LNCAP (cell line): Measurements from ENCODE around the gene HRAS.

ENCODE experiments used
- CTCF ChIP-seq: fragments of 450-650 bp; IDR thresholded peaks from 2 replicates; pipeline ENCODE4 v1.5.1; 2017; ENCODE audit warnings: mild to moderate bottlenecking

The HRAS gene

DNA sequence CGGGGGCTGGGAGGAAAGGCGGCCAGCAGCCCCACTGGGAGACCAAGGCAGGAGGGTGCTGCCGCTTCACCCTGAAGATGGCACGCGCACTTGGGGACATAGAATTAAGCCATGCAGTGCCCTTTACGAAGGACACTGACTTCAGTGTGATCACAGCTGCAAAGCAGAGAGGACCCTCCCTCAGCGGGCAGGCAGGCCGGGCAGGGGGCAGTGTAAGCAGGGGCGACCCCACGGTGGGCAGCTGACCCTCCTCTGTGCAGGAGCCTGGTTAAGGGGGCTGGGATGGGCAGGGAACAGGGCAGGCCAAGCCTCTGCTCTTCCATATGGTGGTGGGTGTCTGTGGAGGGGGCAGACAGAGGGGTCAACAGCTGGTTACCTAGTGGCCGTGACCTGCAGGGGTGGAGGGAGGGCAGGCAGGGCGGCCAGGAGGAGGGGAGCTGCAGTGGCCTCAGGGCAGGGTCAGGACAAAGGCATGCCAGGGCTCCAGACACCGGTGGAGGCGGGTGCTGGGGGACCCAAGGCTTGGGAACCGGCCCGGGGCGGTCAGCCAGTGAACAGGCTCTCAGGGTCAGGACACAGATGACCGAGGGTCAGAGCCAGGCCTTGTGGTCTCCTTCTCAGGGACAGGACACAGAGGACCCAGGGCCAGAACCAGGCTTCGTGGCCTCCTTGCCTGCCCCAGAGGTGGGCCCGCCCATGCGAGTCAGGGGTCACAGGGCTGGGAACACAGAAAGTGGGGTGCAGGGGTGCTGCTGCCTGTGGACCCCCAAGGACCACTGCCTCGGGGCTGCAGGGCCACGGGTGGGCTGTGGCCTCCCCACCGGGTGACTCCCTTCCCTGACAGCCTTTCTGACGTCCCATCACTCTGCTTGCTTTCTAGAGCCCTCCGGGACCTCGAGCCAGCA lies 18.0 kb upstream of the HRAS start:
- TF ChIP-seq CTCF: no peak

DNA sequence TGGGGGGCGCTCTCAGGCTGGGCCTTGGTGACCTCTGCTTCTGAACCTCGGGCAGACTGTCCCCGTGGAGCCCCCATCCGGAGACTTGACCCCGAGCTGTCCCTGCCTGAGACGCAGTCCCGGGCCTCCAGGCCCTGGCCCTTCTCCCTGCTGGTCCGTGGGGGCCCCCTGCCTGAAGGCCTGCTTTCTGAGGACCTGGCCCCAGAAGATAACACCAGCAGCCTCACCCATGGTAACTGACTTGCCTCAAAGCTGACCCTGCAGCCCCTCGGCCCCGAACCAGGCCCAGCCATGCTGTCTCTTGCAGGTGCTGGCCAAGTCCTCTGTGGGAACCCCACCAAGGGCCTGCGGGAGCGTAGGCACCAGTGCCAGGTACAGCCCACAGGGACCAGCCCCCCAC lies 16.2 kb upstream of the HRAS start:
- no peak for TF ChIP-seq CTCF

- no peak for TF ChIP-seq CTCF
These were observed 15.8 kb upstream of the HRAS start for GRCh38 chr11:551131-551530.

DNA sequence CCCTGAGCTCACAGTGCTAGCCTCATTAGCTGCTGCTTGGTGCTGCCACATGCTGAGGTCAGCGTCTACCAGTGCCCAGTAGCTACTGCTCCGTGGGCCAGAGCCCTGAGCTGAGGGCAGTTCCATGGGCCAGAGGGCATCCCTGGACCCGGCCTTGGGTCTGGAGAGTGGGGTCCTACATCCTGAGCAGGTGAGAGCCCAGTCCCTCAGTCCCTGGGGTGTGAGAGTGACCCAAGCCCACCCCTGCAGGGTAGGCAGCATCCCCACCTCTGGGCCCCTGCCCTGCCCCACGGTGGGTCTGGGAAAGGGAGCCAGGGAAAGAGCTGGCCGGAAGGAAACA lies 15.3 kb upstream of the HRAS start:
- no peak for TF ChIP-seq CTCF

- TF ChIP-seq CTCF: no peak
These were observed 14.8 kb upstream of the HRAS start for GRCh38 chr11:550021-550745.

GRCh38 chr11:548700-549603 lies 13.6 kb upstream of the HRAS start:
- no peak for TF ChIP-seq CTCF

- no peak for TF ChIP-seq CTCF
These were observed 9.8 kb upstream of the HRAS start for GRCh38 chr11:545171-545570.
